H54 (cell line): ENCODE measurements around the gene SLC16A11.
"Not testable (repeated sequence)": the region's sequence is repeated elsewhere in the genome, so short reads cannot be mapped to it uniquely, and the experiment has no call there.

Experiments
- DNase-seq: peaks from one replicate; pipeline ENCODE4 v3.0.0; 2011; ENCODE audit warnings: low spot score, mixed read lengths; ENCODE audit not compliant: insufficient read length
- FAIRE-seq: peaks from 3 replicates; lab custom pipeline; 2011; peaks lifted over from hg19 to GRCh38; lab: Jason Lieb, UNC
- POLR2A ChIP-seq: IDR thresholded peaks from 2 replicates; pipeline ENCODE4 v1.6.1; 2011; ENCODE audit warnings: low read depth, mild to moderate bottlenecking, low read length

Gene SLC16A11, protein sequence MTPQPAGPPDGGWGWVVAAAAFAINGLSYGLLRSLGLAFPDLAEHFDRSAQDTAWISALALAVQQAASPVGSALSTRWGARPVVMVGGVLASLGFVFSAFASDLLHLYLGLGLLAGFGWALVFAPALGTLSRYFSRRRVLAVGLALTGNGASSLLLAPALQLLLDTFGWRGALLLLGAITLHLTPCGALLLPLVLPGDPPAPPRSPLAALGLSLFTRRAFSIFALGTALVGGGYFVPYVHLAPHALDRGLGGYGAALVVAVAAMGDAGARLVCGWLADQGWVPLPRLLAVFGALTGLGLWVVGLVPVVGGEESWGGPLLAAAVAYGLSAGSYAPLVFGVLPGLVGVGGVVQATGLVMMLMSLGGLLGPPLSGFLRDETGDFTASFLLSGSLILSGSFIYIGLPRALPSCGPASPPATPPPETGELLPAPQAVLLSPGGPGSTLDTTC

DNA sequence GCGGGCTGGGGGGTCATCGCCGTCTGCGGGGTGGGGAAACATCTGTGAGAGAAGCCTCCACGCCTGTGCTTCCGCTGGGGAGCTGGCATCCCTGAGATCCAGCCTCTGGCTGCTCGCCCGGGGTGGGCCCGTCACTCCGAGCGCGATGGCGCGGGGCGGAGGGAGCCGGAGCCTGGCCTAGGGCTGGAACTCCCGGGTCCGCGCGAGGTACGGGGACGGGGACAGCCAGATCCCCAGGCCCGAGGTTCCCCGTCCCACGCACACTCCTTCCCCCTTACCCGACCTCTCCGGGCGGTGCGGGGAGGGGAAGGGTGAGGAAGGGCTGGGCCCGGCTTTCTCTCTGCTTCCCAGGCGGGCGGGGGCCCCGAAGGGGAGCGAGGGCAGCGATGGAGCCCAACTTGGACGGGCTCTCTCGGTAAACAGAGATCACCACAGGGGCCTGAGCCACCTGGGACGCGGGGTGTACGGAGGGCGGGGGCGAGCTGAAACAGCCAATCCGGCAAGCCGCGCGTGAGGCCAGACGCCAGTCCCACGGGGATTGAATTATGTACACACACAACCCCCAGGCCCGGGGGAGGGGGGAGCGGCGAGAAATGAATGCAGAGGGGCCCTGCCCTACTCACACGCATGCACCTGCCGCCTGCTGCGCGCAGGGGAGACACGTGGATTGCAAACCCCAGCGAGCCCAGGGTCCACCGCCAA is at the start of gene SLC16A11:
Gene SLC16A11 (minus strand): TSS at position 596 of the 702 bp plus-strand sequence. CDS start 579 bp downstream, at position 17.
- DNase-seq = no peak
- no peak for FAIRE-seq
- TF ChIP-seq POLR2A = no peak

DNA sequence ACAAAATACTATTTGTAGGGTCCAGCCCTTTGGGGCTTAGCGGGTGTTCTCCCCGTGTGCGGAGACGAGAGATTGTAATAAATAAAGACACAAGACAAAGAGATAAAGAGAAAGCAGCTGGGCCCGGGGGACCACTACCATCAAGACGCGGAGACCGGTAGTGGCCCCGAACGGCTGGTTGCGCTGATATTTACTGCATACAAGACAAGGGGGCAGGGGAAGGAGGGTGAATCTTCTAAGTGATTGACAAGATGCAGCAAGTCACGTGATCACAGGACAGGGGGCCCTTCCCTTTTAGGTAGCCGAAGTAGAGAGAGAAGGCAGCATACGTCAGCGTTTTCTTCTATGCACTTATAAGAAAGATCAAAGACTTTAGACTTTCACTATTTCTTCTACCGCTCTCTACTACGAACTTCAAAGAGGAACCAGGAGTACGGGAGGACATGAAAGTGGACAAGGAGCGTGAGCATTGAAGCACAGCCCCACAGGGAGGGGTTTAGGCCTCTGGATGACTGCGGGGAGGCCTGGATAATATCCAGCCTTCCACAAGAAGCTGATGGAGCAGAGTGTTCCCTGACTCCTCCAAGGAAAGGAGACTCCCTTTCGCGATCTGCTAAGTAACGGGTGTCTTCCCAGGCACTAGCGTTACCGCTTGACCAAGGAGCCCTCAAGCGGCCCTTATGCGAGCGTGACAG is 47.6 kb upstream of the SLC16A11 start:
- not testable (repeated sequence) for DNase-seq, FAIRE-seq

- FAIRE-seq, DNase-seq: not testable (repeated sequence)
Observed at GRCh38 chr17:7089570-7089969, 45.7 kb upstream of the SLC16A11 start.

DNA sequence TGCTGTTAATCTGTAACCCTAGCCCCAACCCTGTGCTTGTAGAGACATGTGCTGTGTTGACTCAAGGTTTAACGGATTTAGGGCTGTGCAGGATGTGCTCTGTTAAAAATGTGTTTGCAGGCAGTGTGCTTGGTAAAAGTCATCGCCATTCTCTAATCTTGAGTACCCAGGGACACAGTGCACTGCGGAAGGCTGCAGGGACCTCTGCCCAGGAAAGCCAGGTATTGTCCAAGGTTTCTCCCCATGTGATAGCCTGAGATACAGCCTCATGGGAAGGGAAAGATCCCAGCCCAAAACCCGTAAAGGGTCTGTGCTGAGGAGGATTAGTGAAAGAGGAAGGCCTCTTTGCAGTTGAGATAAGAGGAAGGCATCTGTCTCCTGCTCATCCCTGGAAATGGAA is 44.5 kb upstream of the SLC16A11 start:
- not testable (repeated sequence) for FAIRE-seq

GRCh38 chr17:7084088-7084487 is 40.2 kb upstream of the SLC16A11 start:
- TF ChIP-seq POLR2A = no peak
- FAIRE-seq = no peak
- DNase-seq = no peak

More for the DNA sequence above, 44.5 kb upstream of the SLC16A11 start:
- DNase-seq = not testable (repeated sequence)

- DNase-seq (peak; percentile 34), FAIRE-seq (no peak)
- TF ChIP-seq POLR2A = no peak
Observed at GRCh38 chr17:7083592-7083991, 39.7 kb upstream of the SLC16A11 start.

GRCh38 chr17:7081341-7082062 is 37.6 kb upstream of the SLC16A11 start:
- DNase-seq (no peak), FAIRE-seq (no peak)
- no peak for TF ChIP-seq POLR2A

- DNase-seq (no peak), FAIRE-seq (no peak)
- no peak for TF ChIP-seq POLR2A
Observed at GRCh38 chr17:7080456-7081041, 36.7 kb upstream of the SLC16A11 start.

DNA sequence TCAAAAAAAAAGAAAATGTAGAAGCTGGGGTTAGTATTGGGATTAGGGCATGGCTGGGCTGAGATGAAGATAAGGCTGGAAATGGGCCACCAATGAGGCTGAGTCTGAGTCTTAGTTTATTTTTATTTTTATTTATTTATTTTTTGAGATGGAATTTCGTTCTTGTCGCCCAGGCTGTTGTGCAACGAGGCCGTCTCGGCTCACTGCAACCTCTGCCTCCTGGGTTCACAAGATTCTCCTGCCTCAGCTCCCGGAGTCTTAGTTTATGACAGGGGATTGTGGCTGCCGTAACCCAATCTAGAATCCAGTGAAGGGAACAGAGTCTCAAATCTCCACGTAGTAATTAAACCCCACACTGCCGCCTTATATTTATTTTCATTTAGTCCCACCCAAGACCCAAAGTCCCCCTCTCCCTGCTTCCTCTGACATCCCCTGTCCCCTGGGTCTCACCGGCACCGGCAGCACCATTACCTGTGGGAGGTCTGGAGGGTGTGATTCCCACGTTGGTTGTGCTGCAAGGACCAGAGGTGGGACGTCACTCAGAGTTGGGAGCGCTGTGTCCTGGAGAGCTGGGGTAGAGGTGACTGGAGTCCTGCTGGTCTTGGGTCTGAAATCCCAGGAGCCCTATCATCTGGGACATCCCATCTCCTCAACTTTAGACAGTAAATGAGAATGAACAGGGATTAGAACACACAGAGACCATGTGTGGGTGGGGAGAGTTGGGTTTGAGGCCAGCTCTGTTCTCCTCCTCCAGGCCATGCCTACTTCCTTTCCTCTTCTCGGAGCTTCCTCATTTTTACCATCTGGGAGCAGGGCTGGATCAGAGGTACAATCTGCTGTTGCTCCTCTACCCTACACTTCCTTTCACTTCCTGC is 35.9 kb upstream of the SLC16A11 start, which contains the start of gene CLEC10A:
Gene CLEC10A (minus strand): TSS at position 671 of the 875 bp plus-strand sequence. CDS start 1,439 bp downstream, outside the sequence.
- FAIRE-seq (no peak), DNase-seq (no peak)
- no peak for TF ChIP-seq POLR2A

- DNase-seq (no peak), FAIRE-seq (no peak)
- no peak for TF ChIP-seq POLR2A
Observed at GRCh38 chr17:7078711-7079110, 34.8 kb upstream of the SLC16A11 start.

- DNase-seq (no peak), FAIRE-seq (no peak)
- no peak for TF ChIP-seq POLR2A
Observed at GRCh38 chr17:7077911-7078546, 34.1 kb upstream of the SLC16A11 start.

DNA sequence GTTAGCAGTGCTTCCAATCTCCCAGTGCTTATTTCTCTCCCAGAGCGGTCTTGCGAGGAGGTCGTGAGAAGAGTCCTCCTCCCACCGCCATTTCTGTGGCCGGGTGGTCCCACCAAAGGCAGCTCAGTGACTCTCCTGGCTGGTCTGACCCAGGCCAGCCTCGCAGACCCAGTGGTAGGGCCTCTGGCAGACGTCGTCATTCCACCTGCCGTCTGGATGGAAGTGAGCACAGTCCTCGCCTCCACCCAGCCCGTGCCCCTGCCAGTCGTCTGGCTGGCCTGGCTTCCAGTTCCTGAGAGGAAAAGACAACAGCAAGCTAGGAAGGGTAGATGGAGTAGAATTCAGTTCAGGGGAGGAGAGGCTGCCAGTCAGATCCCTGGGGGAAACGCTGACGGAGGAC is 31.0 kb upstream of the SLC16A11 start:
- no peak for FAIRE-seq

More for the DNA sequence above, 31.0 kb upstream of the SLC16A11 start:
- TF ChIP-seq POLR2A = no peak
- no peak for DNase-seq
